Measurements from ENCODE around the gene ZBTB16.

GRCh38 chr11:114095899-114096298 is 36.4 kb downstream of the ZBTB16 start:
- TF ChIP-seq CTCF (IDR thresholded peaks at IDR 0.05; ENCODE audit: borderline replicate concordance, extremely low read depth, low read length, poor library complexity, severe bottlenecking) (no peak), EZH2 (IDR thresholded peaks at IDR 0.05; ENCODE audit: borderline replicate concordance, low read depth, low read length, severe bottlenecking) (no peak)

Data from DND-41 (cell line).